HG02840 (cell line): ENCODE data around the gene SLC2A6.

Source experiments
- ATAC-seq: cut with Tn5 transposase; IDR thresholded peaks from one replicate; pipeline ENCODE4 v1.9.1; 2021; ENCODE audit warnings: mild to moderate bottlenecking, moderate library complexity, moderate number of reproducible peaks; ENCODE audit not compliant: unreplicated experiment, low FRiP score

The SLC2A6 gene

GRCh38 chr9:133515615-133516255 lies 36.8 kb upstream of the SLC2A6 start:
- ATAC-seq: no peak

GRCh38 chr9:133515240-133515610 lies 36.3 kb upstream of the SLC2A6 start:
- no peak for ATAC-seq

GRCh38 chr9:133514460-133515239 lies 35.8 kb upstream of the SLC2A6 start:
- no peak for ATAC-seq

GRCh38 chr9:133513214-133514100 lies 34.6 kb upstream of the SLC2A6 start:
- ATAC-seq: no peak

- ATAC-seq: no peak
Observed at GRCh38 chr9:133512253-133513213, 33.6 kb upstream of the SLC2A6 start.

- ATAC-seq: no peak
Observed at GRCh38 chr9:133511607-133512006, 32.7 kb upstream of the SLC2A6 start.

GRCh38 chr9:133510926-133511505 lies 32.1 kb upstream of the SLC2A6 start:
- ATAC-seq: no peak

- ATAC-seq: no peak
Observed at GRCh38 chr9:133509179-133510083, 30.5 kb upstream of the SLC2A6 start.

- ATAC-seq: no peak
Observed at GRCh38 chr9:133508046-133508445, 29.1 kb upstream of the SLC2A6 start.

- ATAC-seq: no peak
Observed at GRCh38 chr9:133507246-133507965, 28.5 kb upstream of the SLC2A6 start.

GRCh38 chr9:133506653-133507038 lies 27.7 kb upstream of the SLC2A6 start:
- no peak for ATAC-seq

GRCh38 chr9:133505901-133506652 lies 27.2 kb upstream of the SLC2A6 start:
- ATAC-seq: no peak

- ATAC-seq: no peak
Observed at GRCh38 chr9:133505186-133505830, 26.4 kb upstream of the SLC2A6 start.

GRCh38 chr9:133502112-133502511 lies 23.2 kb upstream of the SLC2A6 start:
- ATAC-seq: no peak

- ATAC-seq: no peak
Observed at GRCh38 chr9:133499892-133500270, 21.0 kb upstream of the SLC2A6 start.

GRCh38 chr9:133499132-133499891 lies 20.4 kb upstream of the SLC2A6 start:
- ATAC-seq: no peak
